ENCODE results near the gene FLVCR2. TPM values are rescaled to one million over a fixed set of nuclear protein-coding genes. Genes with fewer than 3 reads are reported as not detected.

Gene FLVCR2
- total RNA-seq, 1 donor from 2014 or later, result 5.4 TPM

DNA sequence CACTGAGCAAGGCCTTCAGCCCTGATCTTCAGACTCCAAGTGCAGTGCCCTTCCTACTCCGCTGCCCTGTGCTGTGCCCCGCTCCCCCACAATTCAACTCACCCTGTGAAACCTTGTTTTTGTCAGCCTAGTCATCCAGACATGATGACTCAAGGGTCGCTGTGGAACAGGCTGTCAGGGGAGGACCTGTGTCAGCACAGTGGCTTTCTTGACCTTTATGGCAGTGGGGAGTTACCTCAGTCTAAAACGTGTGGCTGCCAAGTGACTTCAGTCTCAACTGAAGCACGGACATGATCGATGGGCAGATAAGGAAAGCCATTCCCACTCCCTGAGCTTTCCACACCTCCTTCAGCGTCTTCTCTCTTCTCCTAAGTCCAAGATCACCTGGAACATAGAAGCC is 16.3 kb upstream of the FLVCR2 start:
- peak overlapping the region; percentile 62 for H3K4me3 Mint-ChIP-seq
- H3K36me3 Mint-ChIP-seq (ENCODE audit: low read depth), result peaks cover 1% of the 10 kb centered on the region
- DNase-seq, result peak; percentile 76
- intact Hi-C loops (cut with micrococcal nuclease), result loop anchor here (1.0 to 5.0 kb wide), 3 partner anchors 20 to 435 kb away; partner anchors contain the start of genes JDP2 and NEK9
- H3K27ac Mint-ChIP-seq, result peak overlapping the region; percentile 90
- peaks cover 69% of the 10 kb centered on the region for H3K4me1 Mint-ChIP-seq
- H3K27me3 Mint-ChIP-seq, result no peaks in the 10 kb centered on the region
- no peaks in the 10 kb centered on the region for H3K9me3 Mint-ChIP-seq

DNA sequence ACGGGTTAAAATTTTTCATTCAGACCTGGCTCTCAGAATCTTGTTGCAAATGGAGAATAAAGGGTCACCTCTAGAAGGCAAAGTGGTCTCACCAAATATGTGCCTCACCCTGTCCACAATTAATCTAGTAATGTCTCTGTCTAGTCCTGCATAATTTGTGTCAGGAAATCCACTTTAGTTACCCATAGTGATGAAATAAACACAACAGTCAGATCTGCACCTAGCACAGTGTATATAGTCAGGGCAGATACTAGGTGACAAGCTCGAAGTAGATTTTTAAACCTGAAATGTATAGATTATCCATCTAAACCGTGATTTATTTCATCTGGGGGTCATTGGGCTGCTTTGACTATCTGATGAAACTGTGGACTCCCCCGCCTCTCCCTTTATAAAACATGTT is 15.9 kb upstream of the FLVCR2 start:
- no peaks in the 10 kb centered on the region for H3K36me3 Mint-ChIP-seq (ENCODE audit: low read depth)
- H3K9me3 Mint-ChIP-seq, result no peaks in the 10 kb centered on the region
- H3K4me1 Mint-ChIP-seq, result peaks cover 69% of the 10 kb centered on the region
- no peak for DNase-seq
- H3K27me3 Mint-ChIP-seq, result no peaks in the 10 kb centered on the region
- peak overlapping the region; percentile 62 for H3K4me3 Mint-ChIP-seq
- peak overlapping the region; percentile 90 for H3K27ac Mint-ChIP-seq
- intact Hi-C loops (cut with micrococcal nuclease), result loop anchor here (1.0 to 5.0 kb wide), 3 partner anchors 20 to 435 kb away; partner anchors contain the start of genes JDP2 and NEK9

DNA sequence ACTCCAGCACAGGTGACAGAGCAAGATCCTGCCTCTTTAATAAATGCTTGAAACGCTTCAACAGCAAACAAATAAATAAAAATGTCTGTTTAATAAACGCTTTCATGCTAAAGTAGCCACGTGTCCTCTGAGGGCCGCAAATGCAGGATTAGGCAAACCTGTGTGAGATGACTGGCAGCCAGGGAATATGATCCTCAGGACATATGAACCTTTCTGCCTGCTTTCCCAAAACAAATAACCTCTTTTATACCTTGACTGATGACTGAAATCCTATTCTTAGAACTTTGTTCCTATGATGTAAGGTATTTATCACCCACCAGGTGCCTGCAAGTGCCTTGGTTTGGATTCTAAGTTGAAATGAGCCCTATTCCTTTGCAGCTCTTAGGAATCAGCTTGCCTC is 14.5 kb upstream of the FLVCR2 start:
- no peaks in the 10 kb centered on the region for H3K27me3 Mint-ChIP-seq
- intact Hi-C loops (cut with micrococcal nuclease), result loop anchor here (5.0 kb wide), 2 partner anchors 137 to 437 kb away; partner anchors contain the start of genes JDP2 and NEK9
- DNase-seq, result no peak
- no peak overlapping the region for H3K27ac Mint-ChIP-seq
- H3K9me3 Mint-ChIP-seq, result no peaks in the 10 kb centered on the region
- peaks cover 65% of the 10 kb centered on the region for H3K4me1 Mint-ChIP-seq
- no peak overlapping the region for H3K4me3 Mint-ChIP-seq
- H3K36me3 Mint-ChIP-seq (ENCODE audit: low read depth), result no peaks in the 10 kb centered on the region

DNA sequence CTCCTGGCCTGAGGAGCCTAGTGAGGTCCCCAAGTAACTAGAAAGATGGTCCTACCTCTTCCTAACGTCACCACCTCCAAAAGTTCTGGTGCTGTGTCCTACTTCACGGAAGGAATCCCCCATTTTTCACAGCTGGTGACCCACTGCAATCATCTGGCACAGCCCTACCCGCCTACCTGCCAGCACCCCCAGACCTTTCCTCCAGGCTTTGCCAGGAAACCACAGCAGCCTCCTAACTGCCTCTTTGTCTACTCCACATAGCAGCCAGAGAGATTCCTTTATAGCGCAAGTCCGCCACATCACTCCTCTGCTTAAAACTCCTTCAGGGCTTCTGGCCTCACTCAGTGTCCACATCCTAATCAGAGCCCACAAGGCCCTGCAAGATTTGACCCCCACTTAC is 13.4 kb upstream of the FLVCR2 start:
- peak overlapping the region; percentile 75 for H3K27ac Mint-ChIP-seq
- H3K9me3 Mint-ChIP-seq, result no peaks in the 10 kb centered on the region
- peak overlapping the region; percentile 5 for H3K4me3 Mint-ChIP-seq
- H3K4me1 Mint-ChIP-seq, result peaks cover 60% of the 10 kb centered on the region
- DNase-seq, result no peak
- intact Hi-C loops (cut with micrococcal nuclease), result loop anchor here (5.0 kb wide), 1 partner anchor 148 kb away; no protein-coding TSS in a partner anchor
- no peaks in the 10 kb centered on the region for H3K36me3 Mint-ChIP-seq (ENCODE audit: low read depth)
- H3K27me3 Mint-ChIP-seq, result no peaks in the 10 kb centered on the region

DNA sequence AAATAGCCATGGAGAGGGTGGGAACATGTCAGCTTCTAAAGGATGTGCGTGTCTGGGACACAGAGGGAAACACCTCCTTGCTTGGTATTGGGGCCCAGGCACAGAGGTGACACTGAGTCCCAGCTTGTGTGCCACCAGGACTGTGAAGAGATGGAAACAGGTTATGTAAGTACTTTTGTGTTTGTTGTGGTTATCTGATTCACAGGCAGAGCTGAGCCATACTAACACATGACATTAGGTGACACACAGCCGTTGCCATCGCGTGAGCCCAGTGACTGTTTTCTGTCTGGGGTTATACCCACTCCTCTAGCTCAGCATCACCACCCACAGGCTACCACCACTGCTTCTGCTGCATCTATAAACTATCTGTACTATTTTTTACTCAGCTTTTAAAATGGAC is 12.1 kb upstream of the FLVCR2 start:
- no peaks in the 10 kb centered on the region for H3K27me3 Mint-ChIP-seq
- intact Hi-C loops (cut with micrococcal nuclease), result loop anchor here (1.0 to 5.0 kb wide), 4 partner anchors 11 to 149 kb away; partner anchors contain the start of gene BATF
- H3K4me1 Mint-ChIP-seq, result peaks cover 53% of the 10 kb centered on the region
- peak overlapping the region; percentile 50 for H3K4me3 Mint-ChIP-seq
- DNase-seq, result peak; percentile 90
- no peaks in the 10 kb centered on the region for H3K9me3 Mint-ChIP-seq
- no peaks in the 10 kb centered on the region for H3K36me3 Mint-ChIP-seq (ENCODE audit: low read depth)
- H3K27ac Mint-ChIP-seq, result peak overlapping the region; percentile 89

DNA sequence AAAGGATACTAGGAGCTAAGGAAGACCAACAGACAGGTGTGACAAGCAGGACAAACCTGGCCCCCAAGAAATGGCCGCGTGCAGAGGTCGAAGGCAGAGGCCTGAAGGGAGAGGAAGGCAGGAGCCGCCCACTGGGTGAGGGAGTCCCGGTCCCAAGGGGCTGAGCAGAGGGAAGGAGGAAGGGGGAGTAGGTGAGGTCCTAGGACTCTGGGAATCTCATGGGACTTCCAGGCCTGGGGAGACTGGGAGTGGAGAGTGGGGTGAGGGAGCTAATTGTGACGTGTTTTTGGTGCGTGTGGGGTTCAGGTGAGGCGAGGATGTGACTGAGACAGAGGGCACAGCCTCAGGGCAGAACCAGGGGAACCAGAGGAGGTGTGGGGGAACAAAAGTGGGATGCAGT is 11.7 kb upstream of the FLVCR2 start:
- no peaks in the 10 kb centered on the region for H3K36me3 Mint-ChIP-seq (ENCODE audit: low read depth)
- peak overlapping the region; percentile 89 for H3K27ac Mint-ChIP-seq
- intact Hi-C loops (cut with micrococcal nuclease), result loop anchor here (1.0 to 5.0 kb wide), 4 partner anchors 11 to 149 kb away; partner anchors contain the start of gene BATF
- H3K4me3 Mint-ChIP-seq, result peak overlapping the region; percentile 50
- H3K4me1 Mint-ChIP-seq, result peaks cover 51% of the 10 kb centered on the region
- DNase-seq, result no peak
- no peaks in the 10 kb centered on the region for H3K9me3 Mint-ChIP-seq
- H3K27me3 Mint-ChIP-seq, result no peaks in the 10 kb centered on the region

DNA sequence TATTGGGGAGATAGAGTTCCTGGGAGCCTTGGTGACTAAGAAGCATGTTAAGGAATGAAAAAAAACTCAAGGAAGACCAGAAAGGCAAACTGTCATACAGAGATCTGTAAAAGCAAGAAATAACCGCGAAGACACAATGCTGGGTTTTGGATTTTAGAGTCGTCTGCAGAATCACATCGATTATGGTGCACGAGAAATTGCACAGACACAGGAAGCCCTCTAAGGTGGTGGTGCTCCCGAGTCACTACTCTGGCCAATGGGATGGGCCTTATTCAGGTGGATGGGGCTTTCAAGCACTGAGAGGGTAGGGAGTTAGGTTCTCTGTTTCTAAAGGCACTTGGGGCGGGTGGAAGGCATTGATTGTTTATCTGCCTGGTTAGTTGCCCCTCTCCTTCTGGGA is 10.3 kb upstream of the FLVCR2 start:
- Mint-ChIP-seq H3K4me3 (no peak overlapping the region), H3K9me3 (no peaks in the 10 kb centered on the region), H3K27me3 (no peaks in the 10 kb centered on the region), H3K27ac (peak overlapping the region; percentile 79), H3K36me3 (ENCODE audit: low read depth) (no peaks in the 10 kb centered on the region), H3K4me1 (peaks cover 46% of the 10 kb centered on the region)
- DNase-seq, result no peak
- intact Hi-C loops (cut with micrococcal nuclease), result loop anchor here (5.0 kb wide), 1 partner anchor 151 kb away; no protein-coding TSS in a partner anchor

DNA sequence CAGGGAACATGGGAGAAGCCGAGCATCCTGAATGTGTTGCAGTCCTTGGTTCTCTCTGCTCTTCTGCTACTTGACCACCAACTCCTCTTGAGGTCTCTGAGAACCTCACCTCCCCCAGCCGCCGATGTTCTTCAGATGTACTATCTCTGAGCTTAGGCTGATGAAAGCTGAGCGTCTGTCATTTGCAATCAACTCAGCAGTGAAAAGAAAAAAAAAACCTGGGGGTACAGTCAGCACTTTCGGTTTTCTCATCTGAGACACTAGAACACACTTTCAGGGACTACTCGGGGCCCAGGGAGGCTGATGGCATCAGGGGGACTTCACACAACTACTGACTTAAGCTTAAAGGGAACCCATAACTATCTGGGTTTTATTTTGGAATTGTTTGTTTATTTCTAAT is 9.6 kb upstream of the FLVCR2 start:
- H3K27ac Mint-ChIP-seq, result peak overlapping the region; percentile 21
- H3K4me1 Mint-ChIP-seq, result peaks cover 46% of the 10 kb centered on the region
- H3K4me3 Mint-ChIP-seq, result no peak overlapping the region
- no peaks in the 10 kb centered on the region for H3K27me3 Mint-ChIP-seq
- intact Hi-C loops (cut with micrococcal nuclease), result loop anchor here (5.0 kb wide), 1 partner anchor 151 kb away; no protein-coding TSS in a partner anchor
- no peaks in the 10 kb centered on the region for H3K9me3 Mint-ChIP-seq
- DNase-seq, result no peak
- H3K36me3 Mint-ChIP-seq (ENCODE audit: low read depth), result no peaks in the 10 kb centered on the region

DNA sequence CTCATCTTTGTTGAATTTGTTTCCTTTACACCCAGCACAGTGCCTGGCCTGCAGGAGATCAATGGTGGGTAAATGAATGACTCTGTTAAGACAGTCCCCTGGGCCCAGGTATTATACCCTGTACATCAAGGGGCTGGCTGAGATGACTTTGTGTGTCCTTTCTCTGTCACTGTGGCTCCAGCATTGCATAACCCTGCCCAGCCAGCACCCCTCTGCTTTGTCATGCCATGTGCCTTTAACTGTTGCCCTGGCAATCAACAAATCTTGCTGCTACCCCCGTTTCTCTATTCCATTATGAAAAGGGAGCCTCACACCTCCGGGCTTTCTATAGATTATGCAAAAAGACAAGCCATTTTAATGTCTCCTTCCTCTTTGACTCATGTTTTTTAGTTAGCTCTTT is 7.6 kb upstream of the FLVCR2 start:
- Mint-ChIP-seq H3K4me1 (peaks cover 37% of the 10 kb centered on the region), H3K27me3 (no peaks in the 10 kb centered on the region), H3K9me3 (no peaks in the 10 kb centered on the region), H3K27ac (peak overlapping the region; percentile 16), H3K36me3 (ENCODE audit: low read depth) (no peaks in the 10 kb centered on the region), H3K4me3 (no peak overlapping the region)
- no peak for DNase-seq
- intact Hi-C loops (cut with micrococcal nuclease), result no loop called here

DNA sequence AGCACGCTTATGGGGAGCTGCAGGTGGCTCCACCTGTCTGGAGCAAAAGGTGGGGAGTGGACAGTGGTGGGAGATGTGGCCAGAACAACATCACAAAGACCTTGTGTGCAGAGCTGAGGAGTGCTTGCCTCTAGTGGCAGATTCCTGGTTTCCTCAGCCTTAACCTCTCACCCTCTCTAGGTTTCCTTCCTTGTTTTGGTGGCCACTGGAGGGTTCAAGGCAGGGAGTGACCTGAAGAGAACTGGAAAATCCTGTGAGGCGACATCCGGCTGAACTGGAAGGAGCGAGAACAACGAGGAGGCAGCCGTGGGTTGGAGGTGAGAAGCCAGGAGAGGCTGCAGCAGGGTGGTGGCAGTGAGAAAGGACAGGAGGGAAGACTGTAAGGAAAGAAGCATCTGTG is 6.3 kb upstream of the FLVCR2 start:
- Mint-ChIP-seq H3K4me3 (no peak overlapping the region), H3K4me1 (peaks cover 25% of the 10 kb centered on the region), H3K27ac (no peak overlapping the region), H3K36me3 (ENCODE audit: low read depth) (no peaks in the 10 kb centered on the region), H3K27me3 (no peaks in the 10 kb centered on the region), H3K9me3 (no peaks in the 10 kb centered on the region)
- no peak for DNase-seq
- intact Hi-C loops (cut with micrococcal nuclease), result no loop called here

DNA sequence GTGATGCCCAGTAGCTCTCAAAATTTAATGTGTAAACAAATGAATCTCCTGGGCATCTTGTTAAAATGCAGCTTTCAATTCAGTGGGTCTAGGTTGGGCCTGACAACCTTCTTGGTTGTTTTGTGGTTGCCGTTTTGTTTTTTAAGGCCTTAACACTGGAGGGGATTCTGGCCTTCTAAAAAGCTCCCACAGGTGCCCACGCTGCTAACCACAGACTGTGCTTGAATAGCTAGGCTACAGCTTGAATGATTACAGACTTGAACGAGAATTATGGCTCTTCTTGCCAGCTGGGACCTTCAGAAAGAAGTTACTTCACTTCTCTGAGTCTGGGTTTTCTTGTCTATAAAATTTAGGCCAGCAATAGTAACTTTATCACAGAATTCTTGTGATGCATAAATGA is 1.3 kb upstream of the FLVCR2 start:
- no peaks in the 10 kb centered on the region for H3K9me3 Mint-ChIP-seq
- intact Hi-C loops (cut with micrococcal nuclease), result loop anchor here (1.0 kb wide), 3 partner anchors 11 to 404 kb away; partner anchors contain the start of gene TGFB3
- peaks cover 19% of the 10 kb centered on the region for H3K4me1 Mint-ChIP-seq
- peak overlapping the region; percentile 90 for H3K4me3 Mint-ChIP-seq
- no peak overlapping the region for H3K27ac Mint-ChIP-seq
- peaks cover 3% of the 10 kb centered on the region for H3K27me3 Mint-ChIP-seq
- H3K36me3 Mint-ChIP-seq (ENCODE audit: low read depth), result no peaks in the 10 kb centered on the region
- no peak for DNase-seq

DNA sequence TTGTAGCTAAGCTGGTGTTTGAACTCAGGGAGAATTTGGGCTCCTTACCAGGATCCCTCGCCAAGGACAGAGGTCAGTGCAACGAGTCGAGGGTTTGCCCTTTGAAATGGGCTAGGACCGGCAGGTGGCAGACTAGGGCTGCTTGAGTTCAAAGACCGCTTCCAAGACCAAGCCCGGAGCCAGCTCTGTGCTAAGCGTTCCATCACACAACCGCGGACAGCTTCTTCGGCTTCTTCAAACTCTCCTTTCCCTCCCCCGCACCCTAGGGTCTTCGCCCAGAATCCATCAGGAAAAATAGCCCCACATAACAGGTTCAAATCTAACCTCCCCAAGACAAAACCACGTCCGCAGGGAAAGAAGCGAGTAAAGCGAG is 705 bp upstream of the FLVCR2 start:
- H3K4me3 Mint-ChIP-seq, result peak overlapping the region; percentile 90
- intact Hi-C loops (cut with micrococcal nuclease), result loop anchor here (1.0 kb wide), 3 partner anchors 11 to 404 kb away; partner anchors contain the start of gene TGFB3
- H3K9me3 Mint-ChIP-seq, result no peaks in the 10 kb centered on the region

DNA sequence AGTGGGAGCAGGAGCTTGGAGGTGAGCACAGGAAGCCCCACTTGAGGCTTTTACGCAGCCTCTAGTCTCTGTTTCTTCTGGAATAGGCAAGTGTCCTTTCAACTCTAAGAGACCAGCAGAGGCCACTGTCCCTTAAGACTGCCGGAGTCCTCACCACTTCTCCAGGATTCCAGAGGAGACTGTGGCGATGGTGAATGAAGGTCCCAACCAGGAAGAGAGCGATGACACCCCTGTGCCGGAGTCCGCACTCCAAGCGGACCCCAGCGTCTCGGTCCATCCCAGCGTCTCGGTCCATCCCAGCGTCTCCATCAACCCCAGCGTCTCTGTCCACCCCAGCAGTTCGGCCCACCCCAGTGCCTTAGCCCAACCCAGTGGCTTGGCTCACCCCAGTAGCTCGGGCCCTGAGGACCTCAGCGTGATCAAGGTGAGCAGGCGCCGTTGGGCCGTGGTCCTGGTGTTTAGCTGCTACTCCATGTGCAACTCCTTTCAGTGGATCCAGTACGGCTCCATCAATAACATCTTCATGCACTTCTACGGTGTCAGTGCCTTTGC is 442 bp downstream of the FLVCR2 start:
- Mint-ChIP-seq H3K9me3 (no peaks in the 10 kb centered on the region), H3K27ac (no peak overlapping the region), H3K36me3 (ENCODE audit: low read depth) (no peaks in the 10 kb centered on the region), H3K4me1 (peaks cover 19% of the 10 kb centered on the region), H3K4me3 (peak overlapping the region; percentile 90), H3K27me3 (peaks cover 3% of the 10 kb centered on the region)
- DNase-seq, result no peak
- intact Hi-C loops (cut with micrococcal nuclease), result no loop called here

More for the DNA sequence above, 705 bp upstream of the FLVCR2 start:
- DNase-seq, result peak; percentile 91
- Mint-ChIP-seq H3K27me3 (peaks cover 3% of the 10 kb centered on the region), H3K27ac (peak overlapping the region; percentile 85), H3K36me3 (ENCODE audit: low read depth) (no peaks in the 10 kb centered on the region), H3K4me1 (peaks cover 19% of the 10 kb centered on the region)

DNA sequence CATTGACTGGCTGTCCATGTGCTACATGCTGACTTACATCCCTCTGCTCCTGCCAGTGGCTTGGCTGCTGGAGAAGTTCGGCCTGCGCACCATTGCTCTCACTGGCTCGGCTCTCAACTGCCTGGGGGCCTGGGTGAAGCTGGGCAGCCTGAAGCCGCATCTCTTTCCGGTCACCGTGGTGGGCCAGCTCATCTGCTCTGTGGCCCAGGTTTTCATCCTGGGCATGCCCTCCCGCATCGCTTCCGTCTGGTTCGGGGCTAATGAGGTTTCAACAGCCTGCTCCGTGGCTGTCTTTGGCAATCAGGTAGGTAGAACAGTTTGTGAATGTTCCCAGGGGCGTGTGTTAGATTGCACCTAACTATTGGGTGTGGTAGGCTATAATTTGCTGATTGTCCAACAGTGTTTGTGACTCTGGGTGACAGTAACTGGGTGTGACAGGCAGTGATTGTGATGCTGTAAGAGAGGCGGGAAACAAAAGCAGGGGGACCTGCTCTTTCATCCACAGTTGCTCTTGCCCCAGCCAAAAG is 981 bp downstream of the FLVCR2 start:
- Mint-ChIP-seq H3K36me3 (ENCODE audit: low read depth) (no peaks in the 10 kb centered on the region), H3K4me1 (peaks cover 18% of the 10 kb centered on the region), H3K27me3 (peaks cover 3% of the 10 kb centered on the region), H3K9me3 (no peaks in the 10 kb centered on the region), H3K27ac (no peak overlapping the region), H3K4me3 (peak overlapping the region; percentile 90)
- no peak for DNase-seq
- intact Hi-C loops (cut with micrococcal nuclease), result no loop called here
